SK-N-DZ (cell line): ENCODE results near the gene NINJ2. TPM values are rescaled to one million over a fixed set of nuclear protein-coding genes. Genes with fewer than 3 reads are reported as not detected.
"Not testable (repeated sequence)": the region's sequence is repeated elsewhere in the genome, so short reads cannot be mapped to it uniquely, and the experiment has no call there.

Experiments
- DNase-seq: peaks from one replicate; pipeline ENCODE4 v3.0.0-alpha.2; 2015; ENCODE audit warnings: low spot score
- polyA plus RNA-seq, 2 experiments: library from polyadenylated mRNA; depleted of rRNA; stranded (reverse); fragments of >200 nt; gene quantifications; 2 replicates each; pipeline ENCODE4 v1.2.3, GENCODE V29; 2014

NINJ2 gene, protein sequence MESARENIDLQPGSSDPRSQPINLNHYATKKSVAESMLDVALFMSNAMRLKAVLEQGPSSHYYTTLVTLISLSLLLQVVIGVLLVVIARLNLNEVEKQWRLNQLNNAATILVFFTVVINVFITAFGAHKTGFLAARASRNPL
- not detected in 2 replicates for polyA plus RNA-seq (2014; cell fraction: cytosol; rRNA removed)
- not detected in 2 replicates for polyA plus RNA-seq (2014; cell fraction: nucleus; rRNA removed)

- DNase-seq, result no peak
Observed at GRCh38 chr12:663293-663871, at the start of gene NINJ2. TSS of gene NINJ2 (minus strand) at chr12:663445. CDS start at chr12:663360, 85 bp downstream.

DNA sequence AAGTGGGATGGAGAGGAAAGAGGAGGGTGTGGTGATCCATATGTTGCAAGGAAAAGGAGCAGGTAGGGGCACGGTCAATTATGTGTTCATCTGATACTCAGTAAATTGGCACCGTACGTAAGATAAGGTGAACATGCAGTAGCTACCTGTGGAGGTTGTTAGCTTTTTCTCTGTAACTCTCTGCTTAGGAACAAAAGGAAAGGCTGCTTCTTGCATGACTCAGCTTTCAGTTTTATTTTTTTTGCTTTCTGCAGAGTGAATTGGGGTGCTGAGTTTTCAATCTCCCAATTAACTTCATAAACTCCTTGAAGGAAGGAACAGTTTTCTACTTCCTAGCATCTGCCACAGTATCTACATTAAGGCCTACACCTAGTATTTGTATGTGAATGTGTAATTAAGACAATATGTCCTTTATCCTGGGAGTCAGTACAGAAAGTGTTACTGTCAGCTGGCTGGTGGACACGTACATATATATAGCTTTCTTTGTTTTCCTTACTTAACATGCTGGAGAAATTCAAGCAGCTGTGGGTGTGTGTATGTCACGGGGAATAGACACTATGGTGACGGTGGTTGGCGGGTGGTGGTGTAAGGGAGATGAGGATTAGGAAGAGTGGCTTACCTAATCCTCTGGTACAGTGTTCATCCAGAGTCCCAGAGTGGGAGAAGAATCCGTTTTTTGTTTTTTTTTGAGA, 49.1 kb upstream of the NINJ2 start:
- DNase-seq, result no peak

- DNase-seq, result no peak
Observed at GRCh38 chr12:709455-710020, 46.3 kb upstream of the NINJ2 start.

DNA sequence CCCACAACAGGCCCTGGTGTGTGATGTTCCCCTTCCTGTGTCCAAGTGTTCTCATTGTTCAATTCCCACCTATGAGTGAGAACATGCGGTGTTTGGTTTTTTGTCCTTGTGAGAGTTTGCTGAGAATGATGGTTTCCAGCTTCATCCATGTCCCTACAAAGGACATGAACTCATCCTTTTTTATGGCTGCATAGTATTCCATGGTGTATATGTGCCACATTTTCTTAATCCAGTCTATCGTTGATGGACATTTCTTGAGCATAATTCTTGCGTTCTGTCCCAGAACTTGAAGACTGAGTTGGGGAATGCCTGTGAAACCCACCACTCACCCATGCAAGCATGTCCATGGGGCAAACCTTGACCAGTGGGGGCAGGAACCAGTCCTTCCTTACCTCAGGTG, 44.8 kb upstream of the NINJ2 start:
- DNase-seq, result not testable (repeated sequence)

- no peak for DNase-seq
Observed at GRCh38 chr12:704516-705242, 41.4 kb upstream of the NINJ2 start.

- DNase-seq, result no peak
Observed at GRCh38 chr12:701896-702539, 38.8 kb upstream of the NINJ2 start.

GRCh38 chr12:700016-700415, 36.8 kb upstream of the NINJ2 start:
- DNase-seq, result no peak

GRCh38 chr12:698222-698621, 35.0 kb upstream of the NINJ2 start:
- not testable (repeated sequence) for DNase-seq

GRCh38 chr12:697481-697880, 34.2 kb upstream of the NINJ2 start:
- DNase-seq, result no peak

DNA sequence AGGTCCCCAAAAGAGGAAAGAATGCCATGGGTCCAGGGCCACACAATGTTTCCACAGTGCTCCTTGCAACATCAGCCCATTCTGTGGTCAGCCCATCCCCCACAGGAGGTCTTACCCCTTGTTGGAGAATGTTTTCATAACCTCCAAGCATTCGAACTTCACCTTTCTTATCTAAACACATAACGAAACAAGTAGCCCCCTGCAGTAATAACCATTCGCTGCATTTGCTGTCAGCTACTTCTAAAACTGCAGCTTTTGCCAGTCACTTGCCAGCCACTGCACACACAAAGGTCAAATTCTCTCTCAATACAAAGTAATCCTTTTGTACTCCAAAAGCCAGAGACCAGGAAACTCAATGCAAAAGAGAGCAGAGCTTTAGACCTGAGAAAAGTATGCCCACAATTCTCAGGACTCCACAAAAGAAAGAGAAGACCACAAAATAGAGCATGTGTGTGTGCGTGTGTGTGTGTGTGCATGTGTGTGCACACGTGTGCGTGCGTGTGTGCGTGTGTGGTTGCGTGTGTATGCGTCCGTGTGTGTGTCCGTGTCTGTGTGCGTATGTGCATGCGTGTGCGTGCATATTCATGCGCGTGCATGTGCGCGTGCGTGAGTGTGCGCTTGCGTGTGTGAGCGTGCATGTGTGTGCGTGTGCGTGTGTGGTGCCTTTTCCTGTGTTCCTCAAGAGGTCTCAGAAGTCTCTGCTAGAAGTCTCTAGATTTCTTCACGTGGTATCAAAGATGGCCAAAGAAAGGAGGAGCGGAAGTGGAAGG, 31.7 kb upstream of the NINJ2 start:
- DNase-seq, result no peak

- DNase-seq, result no peak
Observed at GRCh38 chr12:693934-694533, 30.8 kb upstream of the NINJ2 start.

GRCh38 chr12:692274-692673, 29.0 kb upstream of the NINJ2 start:
- DNase-seq, result no peak

- no peak for DNase-seq
Observed at GRCh38 chr12:690466-690865, 27.2 kb upstream of the NINJ2 start.

DNA sequence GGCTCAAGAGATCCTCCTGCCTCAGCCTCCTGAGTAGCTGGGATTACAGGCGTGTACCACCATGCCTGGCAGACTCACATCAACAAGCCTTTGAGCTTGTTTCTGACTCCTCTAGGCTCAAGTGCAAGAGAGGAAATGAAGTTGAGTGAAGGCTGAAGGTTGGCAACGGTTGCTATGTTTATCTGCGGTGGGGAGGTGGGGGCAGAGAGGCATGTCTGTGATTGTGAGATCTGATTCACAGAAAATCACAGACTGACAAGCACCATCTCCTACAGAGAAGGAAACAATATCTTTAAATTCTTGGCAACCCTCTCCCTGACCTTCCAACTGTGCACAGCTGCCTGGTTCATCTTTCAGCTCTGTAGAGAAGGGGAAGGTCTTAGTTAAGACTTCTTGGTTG, 22.1 kb upstream of the NINJ2 start:
- DNase-seq, result no peak

GRCh38 chr12:684416-684815, 21.2 kb upstream of the NINJ2 start:
- DNase-seq, result no peak

GRCh38 chr12:681568-682256, 18.5 kb upstream of the NINJ2 start:
- DNase-seq, result no peak

DNA sequence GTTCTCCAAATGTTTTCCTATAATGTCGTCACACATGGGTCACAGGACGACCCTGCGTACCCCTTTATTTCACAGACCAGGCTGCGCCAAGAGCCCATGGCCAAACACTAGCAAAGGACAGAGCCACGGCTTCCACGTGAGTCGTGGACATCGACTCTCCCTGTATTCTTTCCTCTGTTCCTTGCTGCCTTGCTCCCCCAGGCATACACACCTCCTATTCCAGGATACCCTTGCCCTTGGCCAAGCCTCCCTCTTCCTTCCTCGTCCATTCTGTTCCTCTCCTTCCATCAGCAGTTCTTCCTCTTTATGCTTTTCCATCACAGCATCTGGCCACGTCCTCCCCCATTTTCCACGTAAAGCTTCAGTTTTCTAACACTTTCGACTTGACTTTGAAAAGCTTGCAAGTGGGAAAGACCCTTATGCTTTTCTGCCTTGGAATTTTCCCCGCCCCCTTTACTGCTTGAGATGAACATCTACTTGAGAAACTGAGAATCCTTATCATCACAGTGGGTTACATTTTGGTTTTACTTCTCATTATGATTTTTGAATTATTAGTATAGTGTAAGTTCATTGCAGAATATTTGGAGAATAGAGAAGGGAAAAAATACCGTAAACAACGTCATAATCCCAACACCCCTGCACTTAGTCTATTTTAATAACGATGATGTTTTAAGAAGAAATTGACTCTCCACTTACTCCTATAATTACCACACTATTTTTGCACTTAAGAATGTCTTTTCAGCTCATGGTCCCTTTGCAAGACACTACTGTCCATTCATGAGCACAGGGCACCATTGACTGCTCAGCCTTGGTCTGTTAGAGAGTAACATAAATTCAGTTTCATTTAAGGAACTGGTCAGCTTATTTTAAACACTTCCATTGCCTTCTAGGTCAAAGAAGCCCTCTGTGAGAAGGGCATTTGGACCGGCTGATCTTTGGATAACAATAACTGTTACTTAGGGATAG, 15.8 kb upstream of the NINJ2 start:
- DNase-seq, result no peak

GRCh38 chr12:675562-675961, 12.3 kb upstream of the NINJ2 start:
- no peak for DNase-seq
